Right atrium auricular region (tissue), 2 donors: ENCODE data around the gene PCED1A. TPM values are rescaled to one million over a fixed set of nuclear protein-coding genes. Genes with fewer than 3 reads are reported as not detected.

Experiments
- DNase-seq: peaks from one replicate; pipeline ENCODE4 v3.0.0-alpha.2; 2019; ENCODE audit warnings: low spot score
- H3K27ac ChIP-seq, 2 donors: fragments of 200-600 bp; sonication (generic); 1 replicate in 1 of 2; 2 replicates in 1 of 2; pipeline ENCODE4 v1.5.1; 2016 to 2019
- H3K27me3 ChIP-seq, 2 donors: fragments of 200-600 bp; sonication (generic); one replicate each; pipeline versions ENCODE4 v1.5.1 to v1.6.0; 2017 to 2019
- H3K36me3 ChIP-seq: fragments of 200-600 bp; sonication (generic); one replicate; pipeline ENCODE4 v1.5.1; 2016
- H3K4me1 ChIP-seq, 2 donors: fragments of 200-600 bp; sonication (generic); one replicate each; pipeline versions ENCODE4 v1.5.1 to v1.6.0; 2017 to 2019
- H3K4me3 ChIP-seq, 2 donors: fragments of 200-600 bp; sonication (generic); 1 replicate in 1 of 2; 2 replicates in 1 of 2; pipeline ENCODE4 v1.5.1; 2017 to 2019; ENCODE audit warnings: mild to moderate bottlenecking in 1 of 2, moderate library complexity in 1 of 2
- H3K9me3 ChIP-seq, 2 donors: fragments of 200-600 bp; sonication (generic); one replicate each; pipeline ENCODE4 v1.5.1; 2019
- total RNA-seq, 2 donors: library from RNA; depleted of rRNA; stranded (reverse); fragments of >200 nt; gene quantifications; one replicate each; pipeline ENCODE4 v1.1.0, GENCODE V29; 2016
- TF ChIP-seq, protein P1 (sequence below), 2 donors: fragments of 200-600 bp; sonication (generic); IDR thresholded peaks; one replicate each; pipeline ENCODE4 v1.5.1; 2019; ENCODE audit warnings: antibody characterized with exemption in 2 of 2

Gene PCED1A
- total RNA-seq, 2 donors from 2014 or later, result 8.3 to 10.0 TPM

DNA sequence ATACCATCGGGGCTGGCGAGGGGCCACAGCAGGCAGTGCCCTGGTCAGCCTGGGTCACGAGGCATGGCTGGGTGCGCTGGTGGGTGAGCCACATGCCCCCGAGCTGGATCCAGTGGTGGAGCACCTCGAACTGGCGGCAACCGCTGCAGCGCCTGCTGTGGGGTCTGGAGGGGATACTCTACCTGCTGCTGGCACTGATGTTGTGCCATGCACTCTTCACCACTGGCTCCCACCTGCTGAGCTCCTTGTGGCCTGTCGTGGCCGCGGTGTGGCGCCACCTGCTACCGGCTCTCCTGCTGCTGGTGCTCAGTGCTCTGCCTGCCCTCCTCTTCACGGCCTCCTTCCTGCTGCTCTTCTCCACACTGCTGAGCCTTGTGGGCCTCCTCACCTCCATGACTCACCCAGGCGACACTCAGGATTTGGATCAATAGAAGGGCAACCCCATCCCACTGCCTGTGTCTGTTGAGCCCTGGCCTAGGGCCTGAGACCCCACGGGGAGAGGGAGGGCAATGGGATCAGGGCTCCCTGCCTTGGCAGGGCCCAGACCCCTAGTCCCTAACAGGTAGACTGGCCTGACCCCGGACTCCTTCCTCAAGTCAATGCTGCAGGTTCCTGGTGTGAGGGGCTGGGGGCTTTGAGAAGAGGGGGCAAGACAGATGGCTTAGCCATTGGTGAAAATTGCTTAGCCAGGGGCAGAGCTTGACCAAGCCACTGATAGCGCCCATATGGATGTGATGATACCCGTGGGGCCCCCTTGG is 23.7 kb downstream of the PCED1A start:
- TF ChIP-seq, protein P1, sequence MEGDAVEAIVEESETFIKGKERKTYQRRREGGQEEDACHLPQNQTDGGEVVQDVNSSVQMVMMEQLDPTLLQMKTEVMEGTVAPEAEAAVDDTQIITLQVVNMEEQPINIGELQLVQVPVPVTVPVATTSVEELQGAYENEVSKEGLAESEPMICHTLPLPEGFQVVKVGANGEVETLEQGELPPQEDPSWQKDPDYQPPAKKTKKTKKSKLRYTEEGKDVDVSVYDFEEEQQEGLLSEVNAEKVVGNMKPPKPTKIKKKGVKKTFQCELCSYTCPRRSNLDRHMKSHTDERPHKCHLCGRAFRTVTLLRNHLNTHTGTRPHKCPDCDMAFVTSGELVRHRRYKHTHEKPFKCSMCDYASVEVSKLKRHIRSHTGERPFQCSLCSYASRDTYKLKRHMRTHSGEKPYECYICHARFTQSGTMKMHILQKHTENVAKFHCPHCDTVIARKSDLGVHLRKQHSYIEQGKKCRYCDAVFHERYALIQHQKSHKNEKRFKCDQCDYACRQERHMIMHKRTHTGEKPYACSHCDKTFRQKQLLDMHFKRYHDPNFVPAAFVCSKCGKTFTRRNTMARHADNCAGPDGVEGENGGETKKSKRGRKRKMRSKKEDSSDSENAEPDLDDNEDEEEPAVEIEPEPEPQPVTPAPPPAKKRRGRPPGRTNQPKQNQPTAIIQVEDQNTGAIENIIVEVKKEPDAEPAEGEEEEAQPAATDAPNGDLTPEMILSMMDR (IDR thresholded peaks at IDR 0.05), result no peak
- H3K36me3 ChIP-seq, result no peaks in the 10 kb centered on the region

DNA sequence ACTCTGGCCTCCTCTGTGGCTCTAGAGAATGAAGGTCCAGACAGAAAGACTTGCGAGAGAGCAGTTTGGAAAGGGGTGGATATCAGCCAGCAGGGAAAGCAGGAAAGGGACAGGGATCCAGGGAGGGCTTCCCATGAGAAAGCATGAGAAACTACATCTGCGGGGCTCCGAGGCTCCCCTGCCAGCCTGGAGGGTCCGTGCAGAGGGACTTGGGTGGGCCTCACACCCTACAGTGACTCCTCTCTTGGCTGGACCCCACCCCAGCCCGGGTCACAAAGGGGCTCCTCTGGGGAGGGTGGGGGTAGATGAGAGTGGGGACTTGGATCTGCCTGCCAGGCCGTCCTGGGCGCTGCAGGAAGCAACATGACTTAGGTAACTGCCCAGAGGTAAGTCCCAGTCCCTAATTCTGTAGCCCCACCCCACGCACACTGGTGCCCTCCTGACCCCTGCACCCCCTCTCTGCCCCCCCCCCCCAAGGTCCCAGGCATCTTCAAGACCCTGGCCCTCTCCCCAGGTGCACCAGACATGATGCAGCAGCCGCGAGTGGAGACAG is 24.3 kb downstream of the PCED1A start, which contains the start of gene TMEM239:
Gene TMEM239 (plus strand): TSS at position 335 of the 553 bp plus-strand sequence. CDS start 191 bp downstream, at position 526.
- Histone ChIP-seq H3K9me3 (peaks cover 0 to 16% of the 10 kb centered on the region in 2 donors), H3K4me3 (no peak within 1 kb of the TSS), H3K36me3 (no peaks in the 10 kb centered on the region), H3K4me1 (peaks cover 0 to 8% of the 10 kb centered on the region in 2 donors), H3K27ac (no peak within 1 kb of the TSS), H3K27me3 (peaks cover 8% of the 10 kb centered on the region in 2 donors)
- DNase-seq, result no peak
- TF ChIP-seq, protein P1 (IDR thresholded peaks at IDR 0.05), result no peak

More for the DNA sequence above, 23.7 kb downstream of the PCED1A start:
- no peak for DNase-seq
- no peak overlapping the region for H3K4me3 ChIP-seq
- no peak overlapping the region for H3K27ac ChIP-seq
- H3K4me1 ChIP-seq, result peaks cover 0 to 12% of the 10 kb centered on the region in 2 donors
- H3K9me3 ChIP-seq, result peaks cover 0 to 10% of the 10 kb centered on the region in 2 donors
- peaks cover 8 to 11% of the 10 kb centered on the region in 2 donors for H3K27me3 ChIP-seq

DNA sequence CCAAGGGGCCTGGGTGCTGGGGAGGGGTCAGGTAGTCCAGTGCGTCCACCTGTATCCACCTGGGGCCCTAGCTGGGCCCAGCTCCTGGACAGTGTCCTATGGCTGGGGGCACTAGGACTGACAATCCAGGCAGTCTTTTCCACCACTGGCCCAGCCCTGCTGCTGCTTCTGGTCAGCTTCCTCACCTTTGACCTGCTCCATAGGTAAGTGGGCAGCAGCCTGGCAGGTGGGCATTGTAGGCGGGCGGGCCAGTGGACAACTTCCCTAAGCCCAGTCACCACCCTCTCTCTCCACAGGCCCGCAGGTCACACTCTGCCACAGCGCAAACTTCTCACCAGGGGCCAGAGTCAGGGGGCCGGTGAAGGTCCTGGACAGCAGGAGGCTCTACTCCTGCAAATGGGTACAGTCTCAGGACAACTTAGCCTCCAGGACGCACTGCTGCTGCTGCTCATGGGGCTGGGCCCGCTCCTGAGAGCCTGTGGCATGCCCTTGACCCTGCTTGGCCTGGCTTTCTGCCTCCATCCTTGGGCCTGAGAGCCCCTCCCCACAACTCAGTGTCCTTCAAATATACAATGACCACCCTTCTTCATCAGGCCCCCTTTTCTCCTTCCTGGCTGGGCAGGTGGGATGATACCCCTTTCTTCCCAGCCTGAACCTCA is 25.1 kb downstream of the PCED1A start:
- no peak for DNase-seq

DNA sequence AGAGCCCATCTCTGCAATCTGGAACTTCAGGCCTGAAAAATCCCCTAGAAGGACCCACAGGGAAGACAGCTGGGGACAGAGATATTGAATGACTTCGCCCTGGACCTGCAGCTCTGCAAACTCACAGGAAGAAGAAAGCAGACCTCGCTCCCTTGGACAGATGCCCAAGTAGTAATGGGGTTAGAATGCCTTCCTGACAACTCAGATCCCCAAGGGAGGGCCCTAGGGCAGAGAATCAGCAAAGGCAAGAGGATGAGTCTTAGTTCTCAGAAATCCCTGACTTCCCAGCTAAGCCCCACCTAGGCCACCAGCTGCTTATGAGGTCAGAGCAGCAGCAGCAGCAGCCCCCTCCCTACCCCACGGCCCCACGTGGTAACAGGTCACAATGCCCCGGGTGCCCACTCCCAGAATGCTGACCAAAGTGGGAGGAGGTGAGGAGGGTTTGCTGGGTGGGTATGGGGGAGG is 25.8 kb downstream of the PCED1A start, which contains the start of gene C20orf141:
Gene C20orf141 (plus strand): TSS at position 401 of the 465 bp plus-strand sequence. CDS start 198 bp downstream, outside the sequence.
- TF ChIP-seq, protein P1 (IDR thresholded peaks at IDR 0.05), result no peak
- no peak for DNase-seq
- no peaks in the 10 kb centered on the region for H3K36me3 ChIP-seq
- H3K4me3 ChIP-seq, result no peak within 1 kb of the TSS
- H3K27ac ChIP-seq, result no peak within 1 kb of the TSS
- H3K27me3 ChIP-seq, result no peaks in the 10 kb centered on the region
- H3K9me3 ChIP-seq, result peaks cover 0 to 17% of the 10 kb centered on the region in 2 donors
- H3K4me1 ChIP-seq, result no peaks in the 10 kb centered on the region

More for the DNA sequence above, 25.1 kb downstream of the PCED1A start:
- H3K4me3 ChIP-seq, result no peak overlapping the region
- TF ChIP-seq, protein P1 (IDR thresholded peaks at IDR 0.05), result no peak
- H3K9me3 ChIP-seq, result peaks cover 0 to 17% of the 10 kb centered on the region in 2 donors
- peaks cover 1 to 2% of the 10 kb centered on the region in 2 donors for H3K27me3 ChIP-seq
- H3K27ac ChIP-seq, result no peak overlapping the region
- no peaks in the 10 kb centered on the region for H3K36me3 ChIP-seq
- peaks cover 0 to under 1% of the 10 kb centered on the region in 2 donors for H3K4me1 ChIP-seq

DNA sequence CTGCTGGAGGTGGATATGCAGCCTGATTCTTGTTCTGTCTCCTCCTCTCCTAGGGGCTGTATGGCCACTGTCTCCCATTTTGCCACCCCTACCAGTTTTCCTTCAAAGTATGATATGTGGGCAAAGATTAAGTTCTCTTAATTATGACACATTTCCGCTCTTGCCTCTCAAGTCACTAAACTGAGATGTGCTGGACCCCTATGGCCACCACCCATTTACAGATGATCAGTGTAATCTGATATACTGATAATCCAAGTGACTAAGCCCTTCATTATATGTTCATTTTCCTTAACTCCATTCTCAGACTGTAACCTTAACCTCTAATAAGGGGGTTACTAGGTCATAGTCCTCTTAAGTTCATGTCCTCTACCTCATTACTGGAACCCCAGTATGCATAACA is 26.4 kb downstream of the PCED1A start:
- no peak overlapping the region for H3K4me3 ChIP-seq
- no peaks in the 10 kb centered on the region for H3K27me3 ChIP-seq
- no peaks in the 10 kb centered on the region for H3K36me3 ChIP-seq
- TF ChIP-seq, protein P1 (IDR thresholded peaks at IDR 0.05), result no peak
- no peak for DNase-seq
- no peaks in the 10 kb centered on the region for H3K4me1 ChIP-seq
- no peak overlapping the region for H3K27ac ChIP-seq
- H3K9me3 ChIP-seq, result peaks cover 0 to 17% of the 10 kb centered on the region in 2 donors
